ENCODE results near the gene HEXD. TPM values are rescaled to one million over a fixed set of nuclear protein-coding genes. Genes with fewer than 3 reads are reported as not detected.

The HEXD gene
- total RNA-seq, 6 donors from 2014 or later: 33.7 to 250 (median 43.4) TPM

DNA sequence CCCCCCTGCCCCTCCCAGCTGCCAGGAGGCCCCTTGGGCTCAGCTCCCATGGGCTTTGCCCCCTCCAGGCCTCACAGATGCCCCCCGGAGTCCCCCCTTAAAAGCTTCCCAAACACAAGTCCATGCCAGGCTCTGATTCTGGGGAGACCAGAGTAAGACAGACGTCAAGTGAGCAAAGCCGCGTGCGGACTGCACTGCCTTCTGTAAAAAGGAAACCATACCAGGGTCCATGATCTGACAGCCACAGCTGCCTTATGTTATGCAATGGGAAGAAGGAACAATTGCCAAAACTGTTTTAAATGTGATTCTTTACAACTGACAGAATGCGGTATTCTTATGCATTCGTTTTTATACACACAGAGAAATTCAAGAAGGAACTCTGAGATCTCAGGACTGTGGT, 17.9 kb upstream of the HEXD start:
- H3K27me3 ChIP-seq: no peaks in the 10 kb centered on the region
- 64 to 69% methylated on average over 6 to 7 of the region's 7 CpGs for WGBS, 2 donors
- DNase-seq (no peak), ATAC-seq (ENCODE audit: low FRiP score in 2 of 2) (no peak)
- peaks cover 0 to 19% (median 4%) of the 10 kb centered on the region in 4 donors for H3K4me1 ChIP-seq
- no peaks in the 10 kb centered on the region for H3K9me3 ChIP-seq
- TF ChIP-seq POLR2A (IDR thresholded peaks at IDR 0.05) (no peak), EP300 (IDR thresholded peaks at IDR 0.05) (no peak), POLR2AphosphoS5 (IDR thresholded peaks at IDR 0.05) (no peak)
- TF ChIP-seq, protein P1, sequence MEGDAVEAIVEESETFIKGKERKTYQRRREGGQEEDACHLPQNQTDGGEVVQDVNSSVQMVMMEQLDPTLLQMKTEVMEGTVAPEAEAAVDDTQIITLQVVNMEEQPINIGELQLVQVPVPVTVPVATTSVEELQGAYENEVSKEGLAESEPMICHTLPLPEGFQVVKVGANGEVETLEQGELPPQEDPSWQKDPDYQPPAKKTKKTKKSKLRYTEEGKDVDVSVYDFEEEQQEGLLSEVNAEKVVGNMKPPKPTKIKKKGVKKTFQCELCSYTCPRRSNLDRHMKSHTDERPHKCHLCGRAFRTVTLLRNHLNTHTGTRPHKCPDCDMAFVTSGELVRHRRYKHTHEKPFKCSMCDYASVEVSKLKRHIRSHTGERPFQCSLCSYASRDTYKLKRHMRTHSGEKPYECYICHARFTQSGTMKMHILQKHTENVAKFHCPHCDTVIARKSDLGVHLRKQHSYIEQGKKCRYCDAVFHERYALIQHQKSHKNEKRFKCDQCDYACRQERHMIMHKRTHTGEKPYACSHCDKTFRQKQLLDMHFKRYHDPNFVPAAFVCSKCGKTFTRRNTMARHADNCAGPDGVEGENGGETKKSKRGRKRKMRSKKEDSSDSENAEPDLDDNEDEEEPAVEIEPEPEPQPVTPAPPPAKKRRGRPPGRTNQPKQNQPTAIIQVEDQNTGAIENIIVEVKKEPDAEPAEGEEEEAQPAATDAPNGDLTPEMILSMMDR (IDR thresholded peaks at IDR 0.05): no peak
- peak overlapping the region in 1 of 4 donors; percentile 10 for H3K27ac ChIP-seq
- H3K4me3 ChIP-seq: no peak overlapping the region
- H3K36me3 ChIP-seq: peaks cover 0 to 51% (median 30%) of the 10 kb centered on the region in 4 donors

DNA sequence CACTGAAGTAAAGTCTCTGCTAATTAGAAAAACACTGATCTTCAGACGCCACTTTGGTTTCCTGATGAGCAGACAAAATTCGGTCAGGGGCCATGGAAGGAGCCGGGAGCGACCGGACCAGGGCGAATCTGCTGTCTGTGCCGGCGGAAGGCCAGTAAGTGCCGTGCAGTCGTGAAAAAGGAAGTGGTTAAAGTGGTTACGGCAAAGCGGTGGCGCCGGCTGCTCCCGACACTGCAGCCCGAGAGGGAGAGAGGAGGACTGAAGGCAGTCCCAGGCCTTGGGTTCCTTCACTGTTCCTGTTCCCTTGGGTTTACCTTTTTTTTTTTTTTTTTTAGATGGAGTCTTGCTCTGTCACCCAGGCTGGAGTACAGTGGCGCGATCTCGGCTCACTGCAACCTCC, 17.3 kb upstream of the HEXD start:
- Histone ChIP-seq H3K27ac (peak overlapping the region in 1 of 4 donors; percentile 10), H3K9me3 (no peaks in the 10 kb centered on the region), H3K36me3 (peaks cover 0 to 55% (median 32%) of the 10 kb centered on the region in 4 donors), H3K27me3 (no peaks in the 10 kb centered on the region), H3K4me3 (peak overlapping the region in 1 of 4 donors; percentile 10), H3K4me1 (peaks cover 0 to 19% (median 4%) of the 10 kb centered on the region in 4 donors)
- ATAC-seq (ENCODE audit: low FRiP score in 2 of 2) (peak; percentile 62 to 64), DNase-seq (peak; percentile 81 to 82)
- TF ChIP-seq POLR2AphosphoS5 (IDR thresholded peaks at IDR 0.05): no peak
- no peak for TF ChIP-seq POLR2A (IDR thresholded peaks at IDR 0.05)
- TF ChIP-seq EP300 (IDR thresholded peaks at IDR 0.05): no peak
- TF ChIP-seq, protein P1 (IDR thresholded peaks at IDR 0.05): no peak
- WGBS, 2 donors: 66 to 75% methylated on average over 19 of the region's 19 CpGs

DNA sequence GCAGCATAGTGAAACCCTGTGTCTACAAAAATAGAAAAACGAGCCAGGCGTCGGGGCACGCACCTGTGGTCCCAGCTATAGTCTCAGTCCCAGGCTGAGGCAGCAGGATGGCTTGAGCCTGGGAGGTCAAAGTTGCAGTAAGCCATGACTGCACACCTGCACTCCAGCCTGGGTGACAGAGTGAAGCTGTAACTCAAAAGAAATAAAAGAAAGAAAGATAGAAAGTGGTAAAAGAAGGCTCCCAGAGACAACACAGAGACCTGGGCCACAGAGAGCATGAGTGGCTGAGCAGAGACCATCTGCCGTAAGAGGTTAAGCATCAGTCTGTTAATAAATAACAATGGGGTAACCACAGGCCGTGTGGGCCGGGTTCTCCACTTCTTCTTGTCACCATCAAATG, 15.3 kb upstream of the HEXD start:
- Histone ChIP-seq H3K9me3 (no peaks in the 10 kb centered on the region), H3K27me3 (no peaks in the 10 kb centered on the region), H3K4me1 (peaks cover 0 to 19% (median 4%) of the 10 kb centered on the region in 4 donors), H3K36me3 (peaks cover 0 to 49% (median 29%) of the 10 kb centered on the region in 4 donors), H3K27ac (no peak overlapping the region), H3K4me3 (no peak overlapping the region)
- ATAC-seq (ENCODE audit: low FRiP score in 2 of 2) (no peak), DNase-seq (no peak)
- 86 to 90% methylated on average over 7 of the region's 7 CpGs for whole genome bisulfite sequencing, 2 donors
- TF ChIP-seq, protein P1 (IDR thresholded peaks at IDR 0.05): no peak
- TF ChIP-seq POLR2A (IDR thresholded peaks at IDR 0.05): no peak
- TF ChIP-seq EP300 (IDR thresholded peaks at IDR 0.05): no peak
- no peak for TF ChIP-seq POLR2AphosphoS5 (IDR thresholded peaks at IDR 0.05)

DNA sequence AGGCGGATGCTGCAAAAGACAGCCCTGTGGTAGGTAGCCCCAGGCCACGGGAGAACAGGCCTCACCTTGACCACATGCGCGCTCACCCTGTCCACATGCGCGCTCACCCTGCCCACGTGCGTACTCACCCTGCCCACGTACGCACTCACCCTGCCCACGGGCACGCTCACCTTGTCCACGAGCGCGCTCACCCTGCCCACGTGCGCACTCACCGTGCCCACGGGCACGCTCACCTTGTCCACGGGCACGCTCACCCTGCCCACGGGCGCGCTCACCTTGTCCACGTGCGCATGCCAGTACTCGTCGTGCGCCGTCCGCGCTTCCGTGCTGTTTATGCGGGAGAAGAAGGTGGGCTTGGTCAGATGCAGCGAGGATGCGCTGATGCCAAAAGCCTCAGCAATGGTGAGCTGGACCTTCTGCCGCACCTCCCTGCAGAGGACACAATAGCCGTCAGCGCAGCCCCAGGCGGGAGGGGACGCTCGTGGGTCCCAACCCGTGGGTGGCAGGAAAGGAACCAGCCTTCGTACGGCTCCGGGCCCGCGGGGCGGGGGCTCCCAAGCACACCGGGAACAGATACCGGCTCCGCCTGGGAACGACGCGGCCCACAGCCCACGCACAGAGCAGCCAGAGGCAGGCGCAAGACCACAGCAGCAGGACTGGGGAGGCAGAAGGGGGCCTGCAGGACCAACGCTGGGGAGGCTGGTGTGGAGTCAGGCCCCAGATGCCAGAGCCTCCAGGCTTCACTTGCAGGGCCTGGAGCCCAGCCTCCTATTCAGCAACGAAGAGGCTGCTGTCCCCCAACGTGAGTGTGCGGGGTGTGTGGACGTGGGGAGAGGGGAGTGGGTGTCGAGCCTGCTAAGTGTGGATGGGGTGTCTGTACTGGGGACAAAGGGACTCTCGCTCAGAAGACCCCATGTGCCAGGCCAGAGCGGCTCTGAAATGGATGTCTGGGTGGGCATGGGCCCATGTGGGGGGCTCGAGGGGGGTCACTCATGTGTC, 14.2 kb upstream of the HEXD start:
- Histone ChIP-seq H3K36me3 (peaks cover 0 to 56% (median 31%) of the 10 kb centered on the region in 4 donors), H3K9me3 (no peaks in the 10 kb centered on the region), H3K4me1 (peaks cover 0 to 17% (median 4%) of the 10 kb centered on the region in 4 donors), H3K4me3 (no peak overlapping the region), H3K27me3 (no peaks in the 10 kb centered on the region), H3K27ac (no peak overlapping the region)
- ATAC-seq (ENCODE audit: low FRiP score in 2 of 2) (no peak), DNase-seq (peak in 1 of 2 donors; percentile 77)
- no peak for TF ChIP-seq EP300 (IDR thresholded peaks at IDR 0.05)
- TF ChIP-seq, protein P1 (IDR thresholded peaks at IDR 0.05): no peak
- TF ChIP-seq POLR2A (IDR thresholded peaks at IDR 0.05): no peak
- TF ChIP-seq POLR2AphosphoS5 (IDR thresholded peaks at IDR 0.05): no peak
- WGBS, 2 donors: 96% methylated on average over 48 to 56 of the region's 67 CpGs

Data from upper lobe of left lung (tissue), 6 donors.